Smooth muscle cell of the brain vasculature (primary cell): Measurements from ENCODE around the gene KDR.

Experiments used
- DNase-seq: peaks from one replicate; pipeline ENCODE4 v3.0.0-alpha.2; 2012; ENCODE audit warnings: low read depth, low spot score

The KDR gene

GRCh38 chr4:55125087-55125721 is at the start of gene KDR:
Gene KDR (minus strand): TSS chr4:55125595. CDS start chr4:55125293, 302 bp downstream.
- peak; percentile 18 for DNase-seq

- DNase-seq: no peak
These were observed 48.2 kb upstream of the KDR start for GRCh38 chr4:55173580-55173979.

DNA sequence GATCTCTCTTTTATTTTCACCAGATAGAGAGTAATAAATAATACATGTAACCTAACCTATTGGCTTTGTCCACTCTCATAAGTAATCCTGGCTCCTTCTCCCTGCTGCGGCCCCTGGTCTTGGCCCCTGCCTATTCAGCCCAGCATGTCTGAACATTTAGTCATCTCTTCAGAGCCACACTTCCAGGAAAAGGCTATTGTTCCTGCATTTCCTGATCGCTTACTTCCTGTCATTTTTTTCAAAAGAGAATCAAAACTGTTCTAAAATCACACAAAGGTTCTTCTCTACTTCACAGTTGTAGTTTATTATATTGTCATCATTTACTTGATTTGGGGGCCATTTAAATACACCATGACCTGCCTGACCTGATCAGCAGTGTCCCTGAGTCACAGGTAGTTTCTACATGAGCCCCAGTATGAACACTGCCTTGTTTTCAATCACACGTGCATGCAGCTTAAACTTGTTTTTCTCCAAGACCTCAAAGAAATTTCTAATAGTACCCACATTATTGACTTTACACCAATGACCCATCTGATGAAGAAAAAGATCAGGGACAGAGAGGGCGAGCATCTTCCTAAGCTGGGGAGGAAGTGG is 47.4 kb upstream of the KDR start:
- no peak for DNase-seq

DNA sequence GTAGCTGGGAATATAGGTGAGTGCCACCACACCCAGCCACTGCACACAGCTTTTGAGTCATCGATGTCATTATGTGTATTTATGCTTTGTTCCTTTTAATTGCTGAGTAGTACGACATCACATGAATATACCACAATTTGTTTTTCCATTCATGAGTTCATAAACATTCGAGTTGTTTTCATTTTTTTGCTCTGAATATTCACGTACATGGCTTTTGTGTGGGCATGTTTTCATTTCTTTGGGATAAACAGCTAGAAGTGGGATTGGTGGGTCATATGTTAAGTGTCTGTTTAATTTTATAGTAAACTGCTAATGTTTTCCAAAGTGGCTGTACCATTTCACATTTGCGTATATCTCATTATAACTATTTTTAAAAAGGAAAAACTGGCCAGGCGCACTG is 45.1 kb upstream of the KDR start:
- no peak for DNase-seq

DNA sequence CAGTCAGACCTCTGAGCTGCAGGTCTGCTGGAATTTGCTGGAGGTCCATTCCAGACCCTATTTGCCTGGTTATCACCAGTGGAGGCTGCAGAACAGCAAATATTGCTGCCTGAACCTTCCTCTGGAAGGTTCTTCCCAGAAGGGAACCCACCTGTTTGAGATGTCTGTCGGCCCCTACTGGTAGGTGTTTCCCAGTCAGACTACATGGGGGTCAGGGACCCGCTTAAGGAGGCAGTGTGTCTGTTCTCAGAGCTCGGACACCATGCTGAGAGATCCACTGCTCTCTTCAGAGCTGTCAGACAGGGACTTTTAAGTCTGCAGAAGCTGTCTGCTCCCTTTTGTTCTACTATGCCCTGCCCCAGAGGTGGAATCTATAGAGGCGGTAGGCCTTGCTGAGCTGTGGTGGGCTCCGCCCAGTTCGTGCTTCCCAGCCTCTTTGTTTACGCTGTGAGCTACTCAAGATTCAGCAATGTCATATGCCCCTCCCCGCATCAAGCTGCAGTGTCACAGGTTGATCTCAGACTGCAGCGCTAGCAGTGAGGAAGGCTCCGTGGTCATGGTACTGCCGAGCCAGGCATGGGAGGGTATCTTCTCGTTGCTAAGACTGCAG is 44.1 kb upstream of the KDR start:
- no peak for DNase-seq

DNA sequence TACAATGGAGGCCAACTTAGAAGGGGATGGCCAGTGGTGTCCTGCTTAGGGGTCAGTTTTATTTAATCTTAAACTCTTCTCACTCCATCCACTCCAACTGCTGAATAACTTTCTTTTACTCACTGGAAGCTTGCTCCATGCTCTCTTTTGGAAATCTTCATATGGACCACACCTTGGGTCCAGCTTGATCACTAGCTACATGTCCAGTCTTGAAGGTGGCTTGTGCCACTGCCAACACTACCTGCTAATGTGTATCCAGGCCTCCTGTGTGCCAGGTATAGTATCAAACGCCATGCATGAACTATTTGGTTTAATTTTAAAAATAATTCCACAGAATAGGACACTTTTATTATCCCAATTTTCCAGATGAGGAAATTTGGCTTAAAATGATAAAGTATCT is 37.0 kb upstream of the KDR start:
- DNase-seq: no peak

GRCh38 chr4:55161739-55162138 is 36.3 kb upstream of the KDR start:
- no peak for DNase-seq

GRCh38 chr4:55159851-55160250 is 34.5 kb upstream of the KDR start:
- no peak for DNase-seq

DNA sequence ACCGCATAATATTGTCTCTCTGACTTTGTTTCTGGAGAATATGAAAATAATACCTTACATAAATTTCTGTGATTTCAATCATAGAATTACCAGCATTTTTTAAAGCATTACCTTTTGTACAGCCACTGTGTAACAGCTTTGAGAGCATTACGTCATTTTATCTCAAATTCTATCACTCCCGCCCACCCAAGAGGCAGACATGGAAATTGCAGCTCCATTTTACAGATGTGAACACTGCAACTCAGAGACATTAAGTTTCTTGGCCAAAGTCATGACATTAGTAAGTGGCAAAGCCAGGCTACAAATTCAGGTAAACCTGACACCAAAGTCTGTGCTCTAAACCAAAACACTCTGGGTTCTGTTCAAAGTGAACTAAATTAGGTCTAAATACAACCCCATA is 33.6 kb upstream of the KDR start:
- DNase-seq: no peak

GRCh38 chr4:55157559-55158277 is 32.3 kb upstream of the KDR start:
- DNase-seq: no peak

GRCh38 chr4:55154933-55155332 is 29.5 kb upstream of the KDR start:
- no peak for DNase-seq

DNA sequence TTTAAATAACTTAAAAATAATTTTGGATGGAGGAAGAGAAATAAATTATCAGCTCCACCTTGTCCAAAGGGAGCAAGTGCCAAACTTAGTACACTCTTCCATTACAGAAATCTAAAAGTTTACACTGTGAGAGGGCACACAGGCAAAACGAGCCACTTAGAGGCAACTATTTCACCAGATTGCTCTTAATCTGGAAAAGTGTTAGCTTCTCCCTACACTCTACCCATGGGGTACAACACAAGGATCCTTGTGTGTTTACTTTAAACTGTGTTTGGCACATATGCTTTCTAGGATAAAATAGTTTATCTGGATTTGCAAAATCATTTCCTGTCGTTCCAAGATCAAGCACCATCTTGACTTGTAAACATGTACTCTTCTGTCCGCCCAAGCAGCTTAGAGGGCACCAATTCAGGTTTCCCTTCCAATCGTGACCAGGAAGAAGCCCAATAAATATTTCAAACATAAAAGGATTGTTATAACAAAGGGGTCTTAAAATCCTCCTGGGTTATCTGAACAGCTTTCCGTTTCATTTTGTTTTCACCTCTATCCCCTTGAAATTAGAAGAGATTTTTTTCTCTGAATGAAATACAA is 29.0 kb upstream of the KDR start:
- no peak for DNase-seq

GRCh38 chr4:55143858-55144257 is 18.5 kb upstream of the KDR start:
- no peak for DNase-seq

DNA sequence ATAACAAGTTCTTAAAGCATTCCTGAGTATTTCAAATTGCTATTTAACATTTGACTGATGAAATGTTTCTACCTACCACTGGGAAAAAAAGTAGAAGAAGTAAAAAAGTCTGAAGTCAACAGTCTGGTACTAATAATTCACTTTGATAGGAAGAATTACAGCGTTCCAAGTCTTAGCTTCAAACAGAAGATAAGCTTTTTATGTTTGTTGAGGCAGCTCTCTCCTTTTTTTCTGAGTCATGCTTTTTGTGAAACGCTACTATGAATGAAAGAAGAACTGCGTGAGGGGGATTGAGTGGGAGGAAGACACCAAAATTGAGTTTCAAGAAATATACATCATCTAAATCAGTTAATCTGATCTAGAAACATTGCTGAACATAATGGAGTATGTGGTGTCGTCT is 13.0 kb upstream of the KDR start:
- DNase-seq: no peak

DNA sequence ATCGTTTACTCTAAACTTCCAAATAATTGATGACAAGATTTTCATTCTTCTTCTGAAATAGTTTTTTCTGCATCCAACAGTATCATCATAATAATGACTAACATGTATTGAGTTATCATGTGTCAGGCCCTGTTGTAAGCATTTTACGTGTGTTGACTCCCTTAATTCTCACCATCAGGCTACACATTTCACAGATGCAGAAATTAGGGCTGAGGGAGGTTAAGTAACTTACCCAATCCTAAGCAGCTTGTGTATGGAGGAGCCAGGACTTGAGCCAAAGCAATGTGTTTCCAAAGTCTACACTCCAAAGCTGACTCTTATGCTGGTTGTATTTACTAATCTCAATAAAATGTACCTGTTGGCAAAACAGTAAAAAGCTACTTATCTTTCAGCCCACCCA is 11.2 kb upstream of the KDR start:
- DNase-seq: no peak

DNA sequence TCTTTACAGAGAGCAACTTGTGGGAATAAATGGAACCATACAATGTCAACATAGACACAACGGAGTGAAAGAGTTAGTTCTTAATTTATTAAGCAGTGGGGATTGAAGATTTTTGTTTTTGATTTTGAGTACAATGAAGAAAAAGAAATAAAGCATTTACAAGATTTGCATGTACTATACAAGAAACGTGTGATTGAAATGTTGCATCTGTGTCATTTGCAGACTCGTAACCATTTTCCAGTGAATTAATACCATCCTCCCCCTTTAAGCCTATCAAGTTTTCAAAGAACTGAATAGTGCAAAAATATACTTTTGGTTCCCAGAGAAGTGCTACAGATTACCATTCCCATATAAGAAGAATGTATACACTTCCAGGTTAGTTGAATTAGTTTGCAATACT is 8.6 kb upstream of the KDR start:
- DNase-seq: no peak

DNA sequence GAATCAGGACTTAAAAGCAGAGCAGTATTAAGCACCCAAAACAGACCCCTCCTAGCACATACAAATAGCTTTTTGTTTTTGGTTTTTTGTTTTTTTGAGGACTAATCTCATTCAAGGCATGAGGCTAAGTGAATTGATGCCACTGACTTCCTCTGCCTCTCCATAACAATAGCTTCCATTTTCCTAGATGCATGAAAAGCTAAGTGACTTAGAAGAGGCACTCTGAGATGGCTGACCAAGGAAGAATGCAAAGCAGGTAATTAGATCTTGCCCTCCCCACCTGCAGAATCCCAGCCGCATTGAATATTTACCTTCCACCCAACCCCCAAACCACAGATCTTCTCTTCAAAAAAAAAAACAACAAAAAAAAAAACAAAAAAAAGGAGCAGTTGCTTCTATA is 7.4 kb upstream of the KDR start:
- DNase-seq: no peak

GRCh38 chr4:55127521-55127920 is 2.1 kb upstream of the KDR start:
- DNase-seq: no peak

- no peak for DNase-seq
These were observed 1.7 kb upstream of the KDR start for GRCh38 chr4:55127053-55127452.

DNA sequence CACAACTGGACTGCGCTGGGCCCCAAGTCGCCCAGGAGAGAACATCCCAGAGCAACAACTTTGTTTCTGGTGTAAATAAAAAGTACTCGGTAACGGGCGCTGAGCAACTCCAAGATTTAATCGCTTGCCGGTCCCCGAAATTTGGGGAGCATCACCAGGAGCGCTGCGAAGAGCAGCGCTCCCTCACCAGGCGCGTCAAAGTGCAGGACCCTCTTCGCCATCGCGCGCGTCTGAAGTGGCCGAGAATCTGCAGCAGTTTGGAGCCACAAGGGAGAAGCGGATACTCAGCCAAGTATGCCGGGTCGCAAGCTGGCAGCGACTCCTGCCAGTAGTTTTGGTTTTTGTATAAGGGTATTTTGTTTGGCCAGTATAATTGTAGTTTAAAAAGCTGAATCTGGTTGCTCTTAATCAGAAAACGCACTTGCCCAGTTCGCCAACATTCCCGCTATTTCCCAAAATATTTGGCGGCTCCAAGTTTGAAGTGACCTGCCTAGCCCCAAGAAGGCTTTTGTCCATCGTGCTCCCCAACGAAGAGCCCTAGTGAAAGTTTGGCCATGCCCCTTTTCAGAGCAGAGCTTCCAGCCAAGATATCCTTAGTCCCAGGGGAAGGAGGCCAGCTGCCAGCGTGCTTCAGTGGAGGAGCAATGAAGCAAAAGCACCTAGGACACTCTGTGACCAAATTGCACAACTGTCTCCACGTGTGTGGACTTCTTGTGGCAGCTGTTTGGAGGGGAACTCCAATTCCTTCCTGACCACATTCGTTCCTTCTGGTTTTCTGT is 557 bp upstream of the KDR start:
- no peak for DNase-seq

DNA sequence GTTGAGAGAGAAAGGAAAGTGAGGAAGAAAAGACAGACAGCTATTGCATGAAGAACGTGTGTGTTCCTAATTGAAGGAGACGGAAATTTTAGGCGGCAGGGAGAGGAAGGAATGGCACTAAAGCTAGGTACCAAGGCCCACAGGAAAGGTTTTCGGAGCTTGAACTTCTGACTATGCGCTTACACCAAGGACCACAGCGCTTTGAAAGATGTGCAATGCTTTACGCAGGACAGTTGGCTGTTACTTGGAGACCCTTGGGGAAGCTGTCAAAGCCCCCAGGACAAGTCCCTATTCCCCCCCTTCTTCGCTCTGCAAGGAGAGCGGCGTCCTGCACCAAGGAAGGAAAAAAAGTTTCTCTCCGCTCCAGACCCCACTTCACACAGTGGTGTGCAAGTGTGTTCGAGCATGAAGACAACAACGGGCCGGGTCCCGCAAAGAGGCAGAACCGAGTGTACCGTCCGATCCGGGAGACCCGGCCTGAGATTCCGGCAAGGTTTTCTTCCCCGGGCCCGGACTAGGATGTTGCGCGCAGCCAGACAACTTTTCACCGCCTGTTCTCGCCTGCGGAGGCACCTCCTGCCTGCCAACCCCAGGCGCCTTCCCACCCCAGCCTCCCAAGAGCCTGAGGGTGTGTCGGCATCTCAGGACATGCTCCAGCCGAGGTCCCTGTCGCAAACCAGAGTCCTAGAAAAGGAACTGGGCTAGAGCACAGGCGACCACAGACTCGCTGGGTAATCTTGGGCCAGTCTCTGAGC is 896 bp downstream of the KDR start:
- no peak for DNase-seq
